RWPE2 (cell line): Measurements from ENCODE around the gene GPN3.

Experiments used
- ATAC-seq: fragments of 200-7000 bp; cut with Tn5 transposase; 3 replicates; pipeline ENCODE4 v1.9.1; 2021; ENCODE audit warnings: low read depth
- DNase-seq: peaks from one replicate; pipeline ENCODE4 v3.0.0-alpha.2; 2020; ENCODE audit warnings: low spot score
- H3K27ac ChIP-seq: fragments of 450-650 bp; 2 replicates; pipeline ENCODE4 v1.5.1; 2017; ENCODE audit warnings: mild to moderate bottlenecking; ENCODE audit not compliant: poor library complexity, severe bottlenecking
- H3K27me3 ChIP-seq: fragments of 250-450 bp; sonication (Bioruptor Pico); 2 replicates; pipeline ENCODE4 v1.5.1; 2021; ENCODE audit warnings: mild to moderate bottlenecking, moderate library complexity; ENCODE audit not compliant: insufficient read depth, poor library complexity, severe bottlenecking
- H3K36me3 ChIP-seq: fragments of 250-450 bp; sonication (Bioruptor Pico); 2 replicates; pipeline ENCODE4 v1.5.1; 2020; ENCODE audit warnings: low read depth, mild to moderate bottlenecking, moderate library complexity
- H3K4me1 ChIP-seq: fragments of 250-450 bp; sonication (Bioruptor Pico); 2 replicates; pipeline ENCODE4 v1.5.1; 2021; ENCODE audit warnings: mild to moderate bottlenecking, moderate library complexity; ENCODE audit not compliant: insufficient read depth, poor library complexity, severe bottlenecking
- H3K4me3 ChIP-seq: fragments of 250-450 bp; sonication (Bioruptor Pico); 2 replicates; pipeline ENCODE4 v1.5.1; 2021; ENCODE audit warnings: mild to moderate bottlenecking, moderate library complexity; ENCODE audit not compliant: severe bottlenecking
- H3K9me3 ChIP-seq: fragments of 250-450 bp; sonication (Bioruptor Pico); 2 replicates; pipeline ENCODE4 v1.5.1; 2021; ENCODE audit warnings: mild to moderate bottlenecking, moderate library complexity; ENCODE audit not compliant: severe bottlenecking
- CTCF ChIP-seq: fragments of 450-650 bp; IDR thresholded peaks from one replicate; pipeline ENCODE4 v1.5.1; 2017; ENCODE audit warnings: mild to moderate bottlenecking, moderate library complexity; ENCODE audit not compliant: poor library complexity, severe bottlenecking

The GPN3 gene

GRCh38 chr12:110403976-110404682 lies 63.9 kb downstream of the GPN3 start:
- Histone ChIP-seq H3K4me1 (peaks cover 8% of the 10 kb centered on the region), H3K9me3 (no peaks in the 10 kb centered on the region), H3K27me3 (no peaks in the 10 kb centered on the region), H3K4me3 (peak overlapping the region; percentile 78), H3K27ac (peak overlapping the region; percentile 80), H3K36me3 (peaks cover 18% of the 10 kb centered on the region)
- DNase-seq (no peak), ATAC-seq (peak; percentile 58; the same call in 2 of the 3 replicates)
- no peak for TF ChIP-seq CTCF

- no peak for TF ChIP-seq CTCF
- Histone ChIP-seq H3K27ac (peak within 1 kb of the TSS; percentile 80), H3K4me1 (peaks cover 8% of the 10 kb centered on the region), H3K4me3 (peak within 1 kb of the TSS; percentile 78), H3K36me3 (peaks cover 18% of the 10 kb centered on the region), H3K9me3 (no peaks in the 10 kb centered on the region), H3K27me3 (no peaks in the 10 kb centered on the region)
- ATAC-seq = peak; percentile 88
- DNase-seq = peak; percentile 90
Measured at GRCh38 chr12:110403146-110403975, 64.7 kb downstream of the GPN3 start, which contains the start of gene ANAPC7. Gene ANAPC7 (minus strand): TSS chr12:110403708. CDS start chr12:110403627, 81 bp downstream.
